AG09309 (cell line): ENCODE measurements around the gene TMEM204.

Experiments used
- DNase-seq: peaks from one replicate; pipeline ENCODE4 v3.0.0-alpha.2; 2010; ENCODE audit warnings: low read depth
- H3K4me3 ChIP-seq: 2 replicates; pipeline ENCODE4 v1.5.1; 2011; ENCODE audit warnings: mild to moderate bottlenecking, low read depth, low read length, moderate library complexity; ENCODE audit not compliant: control insufficient read depth
- CTCF ChIP-seq: IDR thresholded peaks from 2 replicates; pipeline ENCODE4 v1.5.1; 2011; ENCODE audit warnings: mild to moderate bottlenecking, low read depth, low read length, inconsistent platforms; ENCODE audit not compliant: insufficient read depth, control insufficient read depth; ENCODE audit errors: missing control alignments

TMEM204 gene

GRCh38 chr16:1505073-1505844 lies 28.2 kb upstream of the TMEM204 start:
- H3K4me3 ChIP-seq = no peak overlapping the region
- no peak for DNase-seq
- no peak for TF ChIP-seq CTCF

- no peak for TF ChIP-seq CTCF
- DNase-seq = no peak
- no peak overlapping the region for H3K4me3 ChIP-seq
Measured at GRCh38 chr16:1505912-1506311, 27.6 kb upstream of the TMEM204 start.

- no peak for TF ChIP-seq CTCF
- no peak for DNase-seq
Measured at GRCh38 chr16:1506494-1507213, 26.8 kb upstream of the TMEM204 start.

GRCh38 chr16:1508494-1509187 lies 24.8 kb upstream of the TMEM204 start:
- TF ChIP-seq CTCF = no peak
- no peak for DNase-seq
- H3K4me3 ChIP-seq = no peak overlapping the region

More at GRCh38 chr16:1506494-1507213, 26.8 kb upstream of the TMEM204 start:
- no peak overlapping the region for H3K4me3 ChIP-seq

- no peak overlapping the region for H3K4me3 ChIP-seq
- no peak for DNase-seq
- no peak for TF ChIP-seq CTCF
Measured at GRCh38 chr16:1509307-1510221, 23.9 kb upstream of the TMEM204 start.

- H3K4me3 ChIP-seq = no peak overlapping the region
- TF ChIP-seq CTCF = no peak
- no peak for DNase-seq
Measured at GRCh38 chr16:1510272-1510671, 23.2 kb upstream of the TMEM204 start.
